ENCODE data around the gene WDR74.

DNA sequence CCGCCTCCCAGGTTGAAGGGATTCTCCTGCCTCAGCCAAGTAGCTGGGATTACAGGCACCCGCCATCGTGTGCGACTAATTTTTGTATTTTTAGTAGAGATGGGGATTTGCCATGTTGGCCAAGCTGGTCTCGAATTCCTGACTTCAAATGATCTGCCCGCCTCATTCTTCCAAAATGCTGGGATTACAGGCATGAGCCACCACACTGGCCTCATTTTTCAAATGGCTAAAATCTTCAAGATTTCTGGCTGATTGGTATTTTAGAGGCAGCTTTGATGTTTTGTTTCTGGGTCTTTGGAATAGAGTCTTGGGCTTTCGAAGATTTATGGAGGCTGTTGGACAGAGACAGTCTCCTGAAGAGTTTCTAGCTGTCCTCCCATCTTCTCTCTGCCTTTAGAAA is 35.5 kb upstream of the WDR74 start:
- TF ChIP-seq EP300 (IDR thresholded peaks at IDR 0.05) (no peak), CTCF (IDR thresholded peaks at IDR 0.05) (no peak)

Measured in upper lobe of left lung (tissue), 4 donors.